Gastroesophageal sphincter (tissue), 3 donors: ENCODE data around the gene RNF8.

Source experiments
- CTCF ChIP-seq, 4 experiments: fragments of 200-600 bp in 2 of 4; fragments of 450-650 bp in 2 of 4; sonication (generic) in 1 of 4; IDR thresholded peaks; one replicate each; pipeline ENCODE4 v1.5.1; 2017 to 2019; ENCODE audit warnings: antibody characterized with exemption in 4 of 4, mild to moderate bottlenecking in 2 of 4, moderate library complexity in 2 of 4
- POLR2A ChIP-seq, 2 donors: fragments of 450-650 bp; IDR thresholded peaks; one replicate each; pipeline ENCODE4 v1.6.1; 2017; ENCODE audit warnings: antibody characterized with exemption in 2 of 2, mild to moderate bottlenecking in 2 of 2, moderate library complexity in 1 of 2
- POLR2AphosphoS5 ChIP-seq: sonication (generic); formaldehyde crosslinking; IDR thresholded peaks from one replicate; pipeline ENCODE4 v1.6.1; 2017; ENCODE audit warnings: antibody characterized with exemption

GRCh38 chr6:37306624-37307222, 47.1 kb upstream of the RNF8 start:
- TF ChIP-seq POLR2A (IDR thresholded peaks at IDR 0.05) = no peak
- no peak for TF ChIP-seq CTCF (IDR thresholded peaks at IDR 0.05)
- TF ChIP-seq POLR2AphosphoS5 = no peak
